Measurements from ENCODE around the gene ICAM1.
"Not testable (repeated sequence)": the region's sequence is repeated elsewhere in the genome, so short reads cannot be mapped to it uniquely, and the experiment has no call there.

The ICAM1 gene

GRCh38 chr19:10241826-10242449, 29.0 kb upstream of the ICAM1 start:
- DNase-seq (ENCODE audit: low spot score) = not testable (repeated sequence)

DNA sequence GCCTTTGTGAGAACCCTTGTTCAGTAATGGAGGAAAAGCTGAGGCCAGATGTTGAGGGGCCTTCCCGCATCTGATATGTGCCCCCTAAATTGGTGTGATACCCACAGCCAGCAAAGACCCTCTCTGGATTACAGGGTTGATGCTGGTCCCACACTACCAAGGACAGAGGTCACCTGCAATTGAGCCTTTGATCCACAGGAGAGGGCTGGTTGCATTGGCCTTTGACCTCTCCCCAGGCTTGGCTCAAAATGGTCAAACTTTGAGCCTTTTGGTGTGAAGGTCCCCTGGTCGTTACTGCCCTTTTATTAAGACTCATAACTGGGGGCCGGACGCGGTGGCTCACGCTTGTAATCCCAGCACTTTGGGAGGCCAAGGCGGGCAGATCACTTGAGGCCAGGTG, 27.3 kb upstream of the ICAM1 start:
- no peak for DNase-seq (ENCODE audit: low spot score)

DNA sequence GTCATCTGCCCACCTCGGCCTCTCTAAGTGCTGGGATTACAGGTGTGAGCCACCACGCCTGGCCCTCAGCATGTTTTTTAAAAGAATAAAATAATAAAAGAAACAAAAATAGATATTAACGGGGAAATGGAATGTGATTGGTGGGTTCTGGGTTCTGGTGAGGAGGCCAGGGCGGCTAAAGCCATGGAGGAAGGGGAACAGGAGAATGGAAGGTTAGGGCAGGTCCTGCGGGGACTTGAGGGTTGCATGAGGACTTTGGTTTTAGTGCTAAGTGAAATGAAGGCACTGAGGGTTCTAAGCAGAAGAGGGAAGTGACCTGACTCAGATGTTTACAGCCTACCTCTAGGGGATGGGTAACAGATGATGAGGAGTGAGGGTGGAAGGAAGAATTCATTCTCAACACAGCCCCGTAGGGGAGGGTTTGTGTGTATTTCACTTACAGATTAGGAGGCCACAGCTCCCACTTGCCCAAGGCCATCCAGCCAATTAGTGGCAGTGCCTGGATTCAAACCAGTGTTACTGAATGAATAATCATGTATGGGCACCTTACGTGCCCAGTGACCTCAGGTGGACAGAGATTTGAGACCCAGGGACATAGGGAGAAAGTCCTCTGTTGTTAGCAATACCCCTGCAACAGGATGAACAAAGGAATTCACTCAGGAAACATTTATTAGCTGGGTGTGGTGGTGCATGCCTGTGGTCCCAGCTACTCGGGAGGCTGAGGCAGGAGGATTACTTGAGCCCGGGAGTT, 25.6 kb upstream of the ICAM1 start:
- no peak for DNase-seq (ENCODE audit: low spot score)

DNA sequence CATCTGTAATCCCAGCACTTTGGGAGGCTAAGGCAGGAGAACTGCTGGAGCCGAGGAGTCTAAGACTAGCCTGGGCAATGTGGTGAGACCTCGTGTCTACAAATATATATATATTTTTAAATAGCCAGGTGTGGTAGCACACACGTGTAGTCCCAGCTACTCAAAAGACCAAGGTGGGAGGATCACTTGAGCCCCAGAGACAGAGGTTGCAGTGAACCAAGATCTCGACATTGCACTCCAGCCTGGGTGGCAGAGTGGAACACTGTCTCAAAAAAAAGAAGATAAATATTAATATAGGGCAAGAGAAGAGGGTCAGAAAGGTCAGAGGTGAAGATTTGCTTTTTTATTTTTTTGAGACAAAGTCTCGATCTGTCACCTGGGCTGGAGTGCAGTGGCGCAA, 24.4 kb upstream of the ICAM1 start:
- DNase-seq (ENCODE audit: low spot score) = no peak

GRCh38 chr19:10251792-10252694, 18.9 kb upstream of the ICAM1 start, which contains the start of gene MRPL4:
Gene MRPL4, plus strand, starts transcription at chr19:10252214. Its CDS starts 40 bp downstream, at chr19:10252254.
- peak; percentile 95 for DNase-seq (ENCODE audit: low spot score)

GRCh38 chr19:10252707-10253106, 18.2 kb upstream of the ICAM1 start:
- no peak for DNase-seq (ENCODE audit: low spot score)

DNA sequence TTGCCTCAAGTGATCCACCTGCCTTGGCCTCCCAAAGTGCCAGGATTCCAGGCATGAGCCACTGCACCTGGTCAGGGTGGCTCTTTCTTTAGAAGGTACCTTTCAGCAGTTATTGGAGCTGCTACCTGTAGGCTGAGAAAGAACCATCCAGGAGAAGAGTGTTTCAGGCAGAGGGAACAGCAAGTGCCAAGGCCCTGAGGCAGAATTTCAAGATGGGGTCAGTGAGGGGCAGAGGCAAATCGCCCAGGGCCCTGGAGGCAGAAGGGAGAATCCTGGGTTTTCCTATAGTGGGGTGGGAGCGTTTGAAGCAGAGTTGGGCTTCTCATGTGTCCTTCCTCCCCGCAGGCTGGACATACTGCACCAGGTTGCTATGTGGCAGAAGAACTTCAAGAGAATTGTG, 16.7 kb upstream of the ICAM1 start:
- DNase-seq (ENCODE audit: low spot score) = no peak

DNA sequence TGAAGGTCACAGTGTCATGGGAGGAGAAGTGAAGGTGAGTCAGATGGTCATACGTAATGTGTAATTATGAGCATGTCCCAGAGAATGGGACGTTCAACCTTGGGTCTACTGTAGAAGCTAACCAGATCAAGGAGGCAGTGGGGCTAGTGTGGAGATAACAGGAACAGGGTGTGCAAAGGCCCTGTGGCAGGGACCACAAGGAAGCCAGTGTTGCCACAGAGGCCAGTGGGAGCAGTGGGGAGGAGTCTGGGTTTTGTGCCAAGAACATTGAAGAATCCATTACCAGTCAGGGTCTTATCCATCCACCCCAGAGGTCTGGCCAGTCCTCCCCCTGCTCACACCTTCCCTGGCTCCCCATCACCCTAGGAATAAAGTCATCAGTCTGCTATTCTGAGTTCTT, 15.6 kb upstream of the ICAM1 start:
- DNase-seq (ENCODE audit: low spot score) = no peak

DNA sequence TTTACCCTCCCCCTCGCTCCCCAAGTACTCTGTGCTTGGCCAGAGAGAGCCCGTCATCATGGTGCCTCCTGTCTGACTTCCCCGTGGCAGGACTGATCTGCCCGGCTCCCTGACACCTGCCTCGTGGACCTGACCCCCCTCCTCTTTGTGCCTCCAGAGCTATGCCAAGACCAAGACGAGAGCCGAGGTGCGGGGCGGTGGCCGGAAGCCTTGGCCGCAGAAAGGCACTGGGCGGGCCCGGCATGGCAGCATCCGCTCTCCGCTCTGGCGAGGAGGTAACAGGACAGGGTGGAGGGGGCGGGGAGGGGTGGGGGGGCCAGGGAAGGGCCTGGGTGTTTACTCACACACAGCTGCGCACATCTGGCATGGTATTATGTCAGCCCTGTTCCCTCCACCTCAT, 14.4 kb upstream of the ICAM1 start:
- no peak for DNase-seq (ENCODE audit: low spot score)

DNA sequence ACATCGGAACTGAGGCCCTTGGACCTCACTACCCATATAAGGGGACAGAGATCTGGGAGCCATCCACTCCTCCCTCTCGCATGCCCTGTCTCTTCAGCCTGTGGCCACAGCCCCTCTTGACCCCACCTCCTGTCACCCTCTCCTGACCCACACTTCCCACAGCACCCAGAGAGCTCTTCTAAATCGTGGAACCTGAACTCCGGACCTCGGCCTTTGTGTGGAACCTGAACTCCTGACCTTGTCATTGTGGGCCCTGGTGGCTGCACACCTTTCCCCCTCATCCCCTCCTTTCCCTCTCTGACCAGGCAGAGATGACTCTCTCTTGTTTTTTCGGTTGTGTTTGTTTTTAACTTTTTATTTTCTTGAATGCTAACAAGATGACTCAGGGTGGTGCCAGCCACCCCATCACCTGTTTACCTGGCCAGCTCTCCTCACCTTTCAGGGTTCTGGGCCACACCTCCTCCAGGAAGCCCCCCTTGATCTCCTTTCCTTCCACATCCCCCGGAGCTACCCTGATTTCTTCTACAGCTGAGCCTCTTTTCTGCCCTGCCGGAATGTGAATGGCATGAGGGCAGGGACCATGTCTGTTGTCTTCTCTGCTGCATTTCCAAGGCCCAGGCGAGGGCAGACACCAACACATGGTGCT, 13.8 kb upstream of the ICAM1 start:
- DNase-seq (ENCODE audit: low spot score) = no peak

DNA sequence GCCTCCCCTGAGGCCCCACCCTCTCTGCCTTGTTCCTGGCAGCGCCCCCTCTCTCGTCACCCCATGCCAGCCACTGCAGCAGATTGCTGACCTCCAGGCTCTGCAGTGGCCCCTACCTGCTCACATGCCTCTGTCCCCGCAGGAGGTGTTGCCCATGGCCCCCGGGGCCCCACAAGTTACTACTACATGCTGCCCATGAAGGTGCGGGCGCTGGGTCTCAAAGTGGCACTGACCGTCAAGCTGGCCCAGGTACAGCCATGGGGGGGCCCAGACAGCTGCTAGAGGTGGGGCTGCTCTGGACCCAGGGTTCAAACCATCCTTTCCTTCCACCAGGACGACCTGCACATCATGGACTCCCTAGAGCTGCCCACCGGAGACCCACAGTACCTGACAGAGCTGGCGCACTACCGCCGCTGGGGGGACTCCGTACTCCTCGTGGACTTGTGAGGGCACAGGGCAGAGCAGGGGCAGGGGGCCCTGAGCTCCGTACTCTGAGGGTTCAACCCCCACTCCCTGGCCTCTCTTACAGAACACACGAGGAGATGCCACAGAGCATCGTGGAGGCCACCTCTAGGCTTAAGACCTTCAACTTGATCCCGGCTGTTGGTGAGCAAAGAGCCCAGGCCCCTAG, 12.7 kb upstream of the ICAM1 start:
- DNase-seq (ENCODE audit: low spot score) = no peak

GRCh38 chr19:10259162-10259905, 11.6 kb upstream of the ICAM1 start:
- peak; percentile 72 for DNase-seq (ENCODE audit: low spot score)

GRCh38 chr19:10260141-10260584, 10.8 kb upstream of the ICAM1 start:
- DNase-seq (ENCODE audit: low spot score) = no peak

GRCh38 chr19:10262771-10263170, 8.1 kb upstream of the ICAM1 start:
- DNase-seq (ENCODE audit: low spot score) = no peak

GRCh38 chr19:10266706-10267105, 4.2 kb upstream of the ICAM1 start:
- no peak for DNase-seq (ENCODE audit: low spot score)

DNA sequence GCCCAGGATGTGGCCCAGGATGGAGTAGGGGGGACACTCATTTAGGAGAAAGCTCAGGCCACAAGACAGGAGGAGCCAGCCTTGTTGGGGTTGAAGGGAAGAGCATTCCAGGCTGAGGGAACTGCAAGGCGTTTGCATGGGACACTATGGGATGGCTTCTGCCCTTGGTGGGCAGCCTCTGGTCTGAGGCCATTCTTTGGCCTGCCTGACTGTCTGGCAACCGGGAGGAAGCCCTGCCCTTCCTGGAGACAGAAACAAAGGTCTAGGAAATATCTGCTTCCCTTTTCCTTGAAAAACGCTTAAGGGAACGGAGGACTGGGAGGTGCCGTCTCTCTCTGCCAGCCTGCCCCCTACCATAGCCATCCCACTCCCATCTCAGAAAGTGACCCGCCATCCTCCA, 2.8 kb upstream of the ICAM1 start:
- no peak for DNase-seq (ENCODE audit: low spot score)

DNA sequence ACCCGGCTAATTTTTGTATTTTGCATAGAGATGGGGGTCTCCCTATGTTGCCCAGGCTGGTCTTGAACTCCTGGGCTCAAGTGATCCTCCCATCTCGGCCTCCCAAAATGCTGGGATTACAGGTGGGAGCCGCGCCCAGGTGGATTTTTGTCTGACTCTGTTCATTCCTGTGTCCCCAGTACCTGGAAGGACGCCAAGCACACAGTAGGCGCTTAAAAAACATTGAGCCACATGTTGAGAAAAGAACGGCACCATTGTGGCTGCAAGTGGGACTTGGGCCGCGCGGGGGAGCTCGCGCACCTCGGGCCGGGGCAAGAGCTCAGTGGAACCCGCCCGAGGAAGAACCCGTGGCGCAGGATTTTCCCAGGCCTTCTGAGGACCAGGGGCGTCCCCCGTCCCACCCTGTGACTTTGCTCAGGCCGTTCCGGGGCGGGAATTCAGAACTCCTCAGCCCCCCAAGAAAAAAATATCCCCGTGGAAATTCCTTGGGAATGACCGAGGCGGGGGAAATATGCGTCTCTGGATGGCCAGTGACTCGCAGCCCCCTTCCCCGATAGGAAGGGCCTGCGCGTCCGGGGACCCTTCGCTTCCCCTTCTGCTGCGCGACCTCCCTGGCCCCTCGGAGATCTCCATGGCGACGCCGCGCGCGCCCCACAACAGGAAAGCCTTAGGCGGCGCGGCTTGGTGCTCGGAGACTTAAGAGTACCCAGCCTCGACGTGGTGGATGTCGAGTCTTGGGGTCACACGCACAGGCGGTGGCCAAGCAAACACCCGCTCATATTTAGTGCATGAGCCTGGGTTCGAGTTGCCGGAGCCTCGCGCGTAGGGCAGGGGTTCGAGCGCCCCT, 1.4 kb upstream of the ICAM1 start:
- peak; percentile 71 for DNase-seq (ENCODE audit: low spot score)

GRCh38 chr19:10270180-10270615, 722 bp upstream of the ICAM1 start:
- DNase-seq (ENCODE audit: low spot score) = no peak

DNA sequence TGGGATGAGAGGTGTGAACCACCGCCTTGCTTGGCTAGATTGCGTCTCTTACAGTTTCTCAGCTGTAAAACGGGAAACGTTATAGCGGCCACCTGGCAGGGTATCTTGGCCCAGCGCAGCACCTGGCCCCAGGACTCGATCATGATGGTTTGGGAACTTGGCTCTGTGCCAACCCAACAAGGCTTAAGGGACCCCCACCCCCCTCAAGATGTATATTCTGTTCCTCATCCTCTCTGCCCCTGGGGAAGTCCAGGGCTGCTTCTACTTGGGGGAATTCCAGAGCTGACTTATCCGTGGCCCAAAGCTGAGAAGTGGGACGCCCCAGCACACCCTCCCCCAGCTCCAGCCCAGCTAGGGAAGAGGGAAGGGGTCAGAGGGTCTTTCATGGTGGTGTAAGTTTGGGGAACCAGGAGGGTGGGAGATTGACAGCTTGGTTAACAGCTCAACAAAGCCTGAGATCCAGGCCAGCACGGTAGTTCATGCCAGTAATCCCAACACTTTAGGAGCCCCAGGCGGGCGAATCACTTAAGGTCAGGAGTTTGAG, 695 bp downstream of the ICAM1 start:
- DNase-seq (ENCODE audit: low spot score) = no peak

- no peak for DNase-seq (ENCODE audit: low spot score)
Observed at GRCh38 chr19:10274589-10274988, 3.7 kb downstream of the ICAM1 start.
